ENCODE results near the gene CD200. TPM values are rescaled to one million over a fixed set of nuclear protein-coding genes. Genes with fewer than 3 reads are reported as not detected.

CD200 gene
- total and polyA plus RNA-seq, 10 of the 15 experiments (the other 5 are each of a cell fraction or from before 2014, with no cell fraction given) = 21.2 to 84.3 (median 33.2) TPM

- H3K79me2 ChIP-seq (ENCODE audit: control insufficient read depth, insufficient read depth, low read length) = no peaks in the 10 kb centered on the region
- no peaks in the 10 kb centered on the region for H3K27me3 ChIP-seq (replicated peaks in 1 of 2; ENCODE audit: control insufficient read depth in 2 of 2, insufficient read depth in 2 of 2, low read length in 1 of 2)
- FAIRE-seq = no peak
- CTCF ChIA-PET = interaction anchor here (0.6 to 2.0 kb wide), 11 partner anchors 10 to 509 kb away, joined by 3 to 7 read pairs (median 4); partner anchors contain the start of gene CD200
- intact Hi-C loops (cut with micrococcal nuclease; ENCODE audit: unreplicated experiment) (loop anchor here (10.0 kb wide), 1 partner anchor 676 kb away; the partner anchor contains the start of gene CD200R1), in situ Hi-C loops (cut with MboI) (no loop called here)
- RAD21 ChIA-PET (ENCODE audit: unreplicated experiment) = interaction anchor here (0.7 to 1.7 kb wide), 10 partner anchors 10 to 344 kb away, joined by 3 to 6 read pairs (median 4); partner anchors contain the start of gene CD200
- BruUV-seq (replicated peaks) = no TSS peak
- no peaks in the 10 kb centered on the region for H3K36me3 ChIP-seq (ENCODE audit: control insufficient read depth in 2 of 2, insufficient read depth in 2 of 2, low read length in 1 of 2)
- H3K4me2 ChIP-seq (ENCODE audit: control insufficient read depth, insufficient read depth) = no peak overlapping the region
- no peak for ATAC-seq
- H3K4me3 ChIP-seq = no peak overlapping the region
- H3K27ac ChIP-seq (ENCODE audit: control insufficient read depth, insufficient read depth) = no peak overlapping the region
- SMC1A ChIA-PET (ENCODE audit: uncharacterized antibody, unreplicated experiment) = interaction anchor here (0.9 to 2.6 kb wide), 11 partner anchors 10 to 987 kb away, joined by 3 to 13 read pairs (median 5); partner anchors contain the start of gene CD200
- POLR2A ChIA-PET = no interaction called here
- peak overlapping the region; percentile 44 for H2AFZ ChIP-seq (ENCODE audit: control insufficient read depth, low read depth, low read length)
- H4K20me1 ChIP-seq (ENCODE audit: control insufficient read depth, insufficient read depth) = no peaks in the 10 kb centered on the region
- TF ChIP-seq STAT1 (conservative IDR thresholded peaks at IDR 0.05) = no peak
- no peak for TF ChIP-seq SIN3A (IDR thresholded peaks at IDR 0.05; ENCODE audit: low read depth, low read length)
- TF ChIP-seq CBX3 (IDR thresholded peaks at IDR 0.05; ENCODE audit: borderline replicate concordance, low read depth) = no peak
- DNase-seq (ENCODE audit: low read depth, low spot score) = no peak
- peaks cover 18% of the 10 kb centered on the region for H3K4me1 ChIP-seq (ENCODE audit: control insufficient read depth, insufficient read depth, low read length)
- no peak overlapping the region for H3K9ac ChIP-seq (ENCODE audit: control insufficient read depth, insufficient read depth, low read length)
- H3K9me3 ChIP-seq (replicated peaks; ENCODE audit: control insufficient read depth, insufficient read depth, low read length) = peaks cover 1% of the 10 kb centered on the region; the same call in 1 of the 3 replicates
Observed at GRCh38 chr3:112298781-112299180, 34.2 kb upstream of the CD200 start.

GRCh38 chr3:112302150-112302830 is 30.7 kb upstream of the CD200 start:
- Histone ChIP-seq H3K4me3 (no peak overlapping the region), H3K4me1 (ENCODE audit: control insufficient read depth, insufficient read depth, low read length) (peaks cover 18% of the 10 kb centered on the region), H3K27me3 (replicated peaks in 1 of 2; ENCODE audit: control insufficient read depth in 2 of 2, insufficient read depth in 2 of 2, low read length in 1 of 2) (no peaks in the 10 kb centered on the region), H3K9me3 (replicated peaks; ENCODE audit: control insufficient read depth, insufficient read depth, low read length) (peaks cover 1% of the 10 kb centered on the region; the same call in 1 of the 3 replicates), H3K9ac (ENCODE audit: control insufficient read depth, insufficient read depth, low read length) (no peak overlapping the region), H3K79me2 (ENCODE audit: control insufficient read depth, insufficient read depth, low read length) (no peaks in the 10 kb centered on the region), H4K20me1 (ENCODE audit: control insufficient read depth, insufficient read depth) (no peaks in the 10 kb centered on the region), H2AFZ (ENCODE audit: control insufficient read depth, low read depth, low read length) (peak overlapping the region; percentile 42; the same call in 1 of the 2 replicates), H3K27ac (ENCODE audit: control insufficient read depth, insufficient read depth) (no peak overlapping the region), H3K36me3 (ENCODE audit: control insufficient read depth in 2 of 2, insufficient read depth in 2 of 2, low read length in 1 of 2) (no peaks in the 10 kb centered on the region), H3K4me2 (ENCODE audit: control insufficient read depth, insufficient read depth) (peak overlapping the region; percentile 11; the same call in 1 of the 2 replicates)
- DNase-seq (ENCODE audit: low read depth, low spot score) (no peak), ATAC-seq (no peak), FAIRE-seq (no peak)
- 67% methylated on average over 11 of the region's 11 CpGs for WGBS (ENCODE audit: insufficient coverage, insufficient replicate concordance, low lambda C conversion rate, missing lambda C conversion rate)
- intact Hi-C loops (cut with micrococcal nuclease; ENCODE audit: unreplicated experiment) = no loop called here
- ChIA-PET SMC1A (ENCODE audit: uncharacterized antibody, unreplicated experiment) (interaction anchor here (0.6 to 1.2 kb wide), 5 partner anchors 8 to 165 kb away, joined by 3 to 4 read pairs (median 3); partner anchors contain the start of gene SLC9C1), POLR2A (interaction anchor here (1.5 kb wide), 1 partner anchor 191 kb away, joined by 3 read pairs; no protein-coding TSS in a partner anchor), RAD21 (ENCODE audit: unreplicated experiment) (no interaction called here), CTCF (interaction anchor here (1.2 to 3.6 kb wide), 3 partner anchors 9 to 191 kb away, joined by 3 to 39 read pairs (median 4); partner anchors contain the start of gene SLC9C1)
- BruUV-seq (replicated peaks) = no TSS peak
- in situ Hi-C loops (cut with MboI) = no loop called here
- TF ChIP-seq, protein P1, sequence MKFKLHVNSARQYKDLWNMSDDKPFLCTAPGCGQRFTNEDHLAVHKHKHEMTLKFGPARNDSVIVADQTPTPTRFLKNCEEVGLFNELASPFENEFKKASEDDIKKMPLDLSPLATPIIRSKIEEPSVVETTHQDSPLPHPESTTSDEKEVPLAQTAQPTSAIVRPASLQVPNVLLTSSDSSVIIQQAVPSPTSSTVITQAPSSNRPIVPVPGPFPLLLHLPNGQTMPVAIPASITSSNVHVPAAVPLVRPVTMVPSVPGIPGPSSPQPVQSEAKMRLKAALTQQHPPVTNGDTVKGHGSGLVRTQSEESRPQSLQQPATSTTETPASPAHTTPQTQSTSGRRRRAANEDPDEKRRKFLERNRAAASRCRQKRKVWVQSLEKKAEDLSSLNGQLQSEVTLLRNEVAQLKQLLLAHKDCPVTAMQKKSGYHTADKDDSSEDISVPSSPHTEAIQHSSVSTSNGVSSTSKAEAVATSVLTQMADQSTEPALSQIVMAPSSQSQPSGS (IDR thresholded peaks at IDR 0.05; ENCODE audit: low read length) = no peak
- TF ChIP-seq KDM1A (IDR thresholded peaks at IDR 0.05; ENCODE audit: borderline replicate concordance) (no peak), YBX1 (IDR thresholded peaks at IDR 0.05) (no peak), TAF1 (IDR thresholded peaks at IDR 0.05; ENCODE audit: borderline replicate concordance, low read depth, low read length) (no peak)
- TF ChIP-seq, protein P2, sequence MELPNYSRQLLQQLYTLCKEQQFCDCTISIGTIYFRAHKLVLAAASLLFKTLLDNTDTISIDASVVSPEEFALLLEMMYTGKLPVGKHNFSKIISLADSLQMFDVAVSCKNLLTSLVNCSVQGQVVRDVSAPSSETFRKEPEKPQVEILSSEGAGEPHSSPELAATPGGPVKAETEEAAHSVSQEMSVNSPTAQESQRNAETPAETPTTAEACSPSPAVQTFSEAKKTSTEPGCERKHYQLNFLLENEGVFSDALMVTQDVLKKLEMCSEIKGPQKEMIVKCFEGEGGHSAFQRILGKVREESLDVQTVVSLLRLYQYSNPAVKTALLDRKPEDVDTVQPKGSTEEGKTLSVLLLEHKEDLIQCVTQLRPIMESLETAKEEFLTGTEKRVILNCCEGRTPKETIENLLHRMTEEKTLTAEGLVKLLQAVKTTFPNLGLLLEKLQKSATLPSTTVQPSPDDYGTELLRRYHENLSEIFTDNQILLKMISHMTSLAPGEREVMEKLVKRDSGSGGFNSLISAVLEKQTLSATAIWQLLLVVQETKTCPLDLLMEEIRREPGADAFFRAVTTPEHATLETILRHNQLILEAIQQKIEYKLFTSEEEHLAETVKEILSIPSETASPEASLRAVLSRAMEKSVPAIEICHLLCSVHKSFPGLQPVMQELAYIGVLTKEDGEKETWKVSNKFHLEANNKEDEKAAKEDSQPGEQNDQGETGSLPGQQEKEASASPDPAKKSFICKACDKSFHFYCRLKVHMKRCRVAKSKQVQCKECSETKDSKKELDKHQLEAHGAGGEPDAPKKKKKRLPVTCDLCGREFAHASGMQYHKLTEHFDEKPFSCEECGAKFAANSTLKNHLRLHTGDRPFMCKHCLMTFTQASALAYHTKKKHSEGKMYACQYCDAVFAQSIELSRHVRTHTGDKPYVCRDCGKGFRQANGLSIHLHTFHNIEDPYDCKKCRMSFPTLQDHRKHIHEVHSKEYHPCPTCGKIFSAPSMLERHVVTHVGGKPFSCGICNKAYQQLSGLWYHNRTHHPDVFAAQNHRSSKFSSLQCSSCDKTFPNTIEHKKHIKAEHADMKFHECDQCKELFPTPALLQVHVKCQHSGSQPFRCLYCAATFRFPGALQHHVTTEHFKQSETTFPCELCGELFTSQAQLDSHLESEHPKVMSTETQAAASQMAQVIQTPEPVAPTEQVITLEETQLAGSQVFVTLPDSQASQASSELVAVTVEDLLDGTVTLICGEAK (IDR thresholded peaks at IDR 0.05; ENCODE audit: borderline replicate concordance) = no peak

Measured in GM12878 (cell line).